Hepatocyte (in vitro differentiated cells): ENCODE results near the gene CENPB.

ENCODE experiments used
- CTCF ChIP-seq: fragments of 200-600 bp; sonication (generic); IDR thresholded peaks from 2 replicates; pipeline ENCODE4 v1.5.1; 2016; ENCODE audit warnings: antibody characterized with exemption, mild to moderate bottlenecking; ENCODE audit not compliant: poor library complexity
- EZH2 ChIP-seq: fragments of 200-600 bp; sonication (generic); IDR thresholded peaks from 2 replicates; pipeline ENCODE4 v1.6.1; 2016; ENCODE audit warnings: antibody characterized with exemption, mild to moderate bottlenecking, borderline replicate concordance

- TF ChIP-seq CTCF (no peak), EZH2 (no peak)
Measured at GRCh38 chr20:3803289-3803688, 16.7 kb upstream of the CENPB start.
